H1 (cell line): ENCODE results near the gene PTBP3. TPM values are rescaled to one million over a fixed set of nuclear protein-coding genes. Genes with fewer than 3 reads are reported as not detected.
"Not testable (repeated sequence)": the region's sequence is repeated elsewhere in the genome, so short reads cannot be mapped to it uniquely, and the experiment has no call there.

Source experiments
- CTCF ChIA-PET: fragments of 300-600 bp; sonication (Branson Sonifier 250); formaldehyde crosslinking; loops from one replicate; lab custom pipeline; 2021; ENCODE audit not compliant: partially characterized antibody; lab: Charles Lee
- POLR2A ChIA-PET: fragments of 300-600 bp; sonication (Branson Sonifier 250); formaldehyde crosslinking; loops from one replicate; lab custom pipeline; 2021; ENCODE audit warnings: inconsistent platforms; ENCODE audit not compliant: partially characterized antibody; lab: Charles Lee
- DNase-seq, 2 experiments: peaks; one replicate each; pipeline versions ENCODE4 v3.0.0 to v3.0.0-alpha.2; 2010 to 2022; ENCODE audit warnings: low spot score in 2 of 2, low read depth in 1 of 2, mixed read lengths in 1 of 2
- FAIRE-seq: peaks from 2 replicates; lab custom pipeline; 2011; peaks lifted over from hg19 to GRCh38; lab: Jason Lieb, UNC
- H2AFZ ChIP-seq: 2 replicates; pipeline ENCODE4 v1.8.1; 2012; ENCODE audit warnings: low read length, inconsistent platforms
- H2AK5ac ChIP-seq: 2 replicates; pipeline ENCODE4 v1.6.1; 2013; ENCODE audit warnings: low read depth, low read length
- H2BK120ac ChIP-seq: replicated peaks from 2 replicates; pipeline ENCODE3; 2013; ENCODE audit warnings: low read depth, low read length, inconsistent platforms
- H2BK12ac ChIP-seq: 2 replicates; pipeline ENCODE4 v1.6.1; 2013; ENCODE audit warnings: low read depth, low read length
- H2BK15ac ChIP-seq: 2 replicates; pipeline ENCODE4 v1.6.1; 2013; ENCODE audit warnings: low read length
- H2BK20ac ChIP-seq: 2 replicates; pipeline ENCODE4 v1.6.1; 2013; ENCODE audit warnings: low read length
- H2BK5ac ChIP-seq: 2 replicates; pipeline ENCODE4 v1.6.1; 2013; ENCODE audit warnings: low read depth, low read length
- H3K14ac ChIP-seq: 2 replicates; pipeline ENCODE4 v1.6.1; 2013; ENCODE audit warnings: inconsistent platforms; ENCODE audit not compliant: insufficient read length
- H3K18ac ChIP-seq: 2 replicates; pipeline ENCODE4 v1.6.1; 2013; ENCODE audit warnings: low read length; ENCODE audit errors: extremely low read depth
- H3K23ac ChIP-seq: 2 replicates; pipeline ENCODE4 v1.6.1; 2013; ENCODE audit warnings: inconsistent platforms; ENCODE audit not compliant: insufficient read length
- H3K23me2 ChIP-seq: 2 replicates; pipeline ENCODE4 v1.6.1; 2013; ENCODE audit warnings: low read depth, low read length
- H3K27ac ChIP-seq: 2 replicates; pipeline ENCODE4 v1.6.1; 2011; ENCODE audit warnings: low read depth, low read length, inconsistent platforms
- H3K27me3 ChIP-seq, 4 experiments: replicated peaks in 1 of 4; 1 replicate in 1 of 4; 2 replicates in 3 of 4; pipeline versions ENCODE4 v1.6.1 to v1.8.1; 2011 to 2013; ENCODE audit warnings: low read length in 3 of 4, mild to moderate bottlenecking in 3 of 4, inconsistent platforms in 2 of 4, mixed read lengths in 2 of 4, moderate library complexity in 1 of 4; ENCODE audit not compliant: control insufficient read depth in 3 of 4, insufficient read depth in 3 of 4; ENCODE audit errors: extremely low read depth in 1 of 4
- H3K36me3 ChIP-seq, 4 experiments: 2 replicates each; pipeline versions ENCODE4 v1.6.1 to v1.8.1; 2011 to 2013; ENCODE audit warnings: mild to moderate bottlenecking in 4 of 4, low read length in 3 of 4, moderate library complexity in 2 of 4, control low read depth in 1 of 4, inconsistent platforms in 1 of 4; ENCODE audit not compliant: insufficient read depth in 4 of 4, control insufficient read depth in 2 of 4
- H3K4ac ChIP-seq: replicated peaks from 2 replicates; pipeline ENCODE3; 2013; ENCODE audit warnings: low read length, low read depth, mixed read lengths, inconsistent platforms; ENCODE audit not compliant: insufficient read length
- H3K4me1 ChIP-seq, 4 experiments: replicated peaks in 1 of 4; 1 replicate in 1 of 4; 2 replicates in 3 of 4; pipeline versions ENCODE4 v1.6.1 to v1.8.1; 2011 to 2013; ENCODE audit warnings: low read length in 3 of 4, inconsistent platforms in 2 of 4, mixed read lengths in 1 of 4; ENCODE audit not compliant: insufficient read depth in 4 of 4, control insufficient read depth in 3 of 4
- H3K4me2 ChIP-seq, 2 experiments: 2 replicates each; pipeline versions ENCODE4 v1.6.1 to v1.8.1; 2011 to 2013; ENCODE audit warnings: low read depth in 2 of 2, low read length in 2 of 2, control low read depth in 1 of 2, inconsistent platforms in 1 of 2, mild to moderate bottlenecking in 1 of 2; ENCODE audit not compliant: insufficient read depth in 1 of 2
- H3K4me3 ChIP-seq, 4 experiments: fragments of 200-600, 300-600 bp in 1 of 4; sonication (generic), shearing (Covaris generic), sonication (Bioruptor Twin) in 1 of 4; 2 replicates each; pipeline versions ENCODE4 v1.5.1 to v1.8.1; 2011 to 2016; ENCODE audit warnings: low read length in 4 of 4, low read depth in 3 of 4, control low read depth in 2 of 4, inconsistent platforms in 2 of 4, mild to moderate bottlenecking in 2 of 4, mixed read lengths in 1 of 4, moderate library complexity in 1 of 4; ENCODE audit not compliant: insufficient read depth in 2 of 4; ENCODE audit errors: extremely low read depth in 1 of 4
- H3K56ac ChIP-seq: replicated peaks from 2 replicates; pipeline ENCODE3; 2013; ENCODE audit warnings: low read depth, mild to moderate bottlenecking, mixed read lengths, low read length, inconsistent platforms; ENCODE audit not compliant: insufficient read length
- H3K79me1 ChIP-seq: 2 replicates; pipeline ENCODE4 v1.6.1; 2013; ENCODE audit warnings: low read depth, low read length, control low read depth
- H3K79me2 ChIP-seq, 2 experiments: 2 replicates each; pipeline versions ENCODE4 v1.6.1 to v1.8.1; 2012 to 2013; ENCODE audit warnings: low read length in 2 of 2, mild to moderate bottlenecking in 2 of 2, inconsistent platforms in 1 of 2; ENCODE audit not compliant: insufficient read depth in 2 of 2, control insufficient read depth in 1 of 2
- H3K9ac ChIP-seq, 4 experiments: replicated peaks in 1 of 4; 1 replicate in 1 of 4; 2 replicates in 3 of 4; pipeline versions ENCODE4 v1.6.1 to v1.8.1; 2011 to 2013; ENCODE audit warnings: low read depth in 3 of 4, low read length in 3 of 4, control low read depth in 2 of 4, mild to moderate bottlenecking in 2 of 4, moderate library complexity in 2 of 4, inconsistent platforms in 1 of 4; ENCODE audit errors: extremely low read depth in 1 of 4
- H3K9me3 ChIP-seq, 2 experiments: 2 replicates each; pipeline versions ENCODE4 v1.6.1 to v1.8.1; 2012 to 2013; ENCODE audit warnings: mild to moderate bottlenecking in 2 of 2, moderate library complexity in 2 of 2, control low read depth in 1 of 2, inconsistent platforms in 1 of 2, low read depth in 1 of 2, low read length in 1 of 2, mixed read lengths in 1 of 2; ENCODE audit not compliant: insufficient read depth in 2 of 2
- H4K20me1 ChIP-seq, 2 experiments: replicated peaks in 1 of 2; 2 replicates each; pipeline versions ENCODE3 to v1.8.1; 2011 to 2013; ENCODE audit warnings: inconsistent platforms in 2 of 2, low read length in 2 of 2, mild to moderate bottlenecking in 1 of 2; ENCODE audit not compliant: insufficient read depth in 2 of 2, control insufficient read depth in 1 of 2
- H4K5ac ChIP-seq: 2 replicates; pipeline ENCODE4 v1.6.1; 2013; ENCODE audit warnings: low read length, low read depth, mixed read lengths, inconsistent platforms; ENCODE audit not compliant: insufficient read length
- H4K8ac ChIP-seq: 2 replicates; pipeline ENCODE4 v1.8.0; 2013; ENCODE audit warnings: mild to moderate bottlenecking, moderate library complexity, low read length, inconsistent platforms; ENCODE audit not compliant: insufficient read depth; ENCODE audit errors: extremely low read depth
- H4K91ac ChIP-seq: replicated peaks from 2 replicates; pipeline ENCODE3; 2013; ENCODE audit warnings: low read length, mixed read lengths, inconsistent platforms; ENCODE audit not compliant: insufficient read length
- WGBS, 2 experiments: shearing (Covaris generic) in 1 of 2; methylation state at CpG; one replicate each; pipeline versions ENCODE4 v1.1.6 to v1.1.7; 2013 to 2015; ENCODE audit warnings: low lambda C conversion rate in 2 of 2, mixed read lengths in 2 of 2, inconsistent platforms in 1 of 2, low coverage in 1 of 2, missing lambda C conversion rate in 1 of 2; ENCODE audit not compliant: insufficient replicate concordance in 2 of 2, insufficient coverage in 1 of 2, insufficient read length in 1 of 2; ENCODE audit errors: extremely low coverage in 1 of 2, missing lambda C conversion rate in 1 of 2; 5-methylcytosine and 5-hydroxymethylcytosine counted together
- polyA plus RNA-seq, 7 experiments: library from polyadenylated mRNA; depleted of rRNA in 3 of 7; stranded (reverse) in 5 of 7; unstranded in 2 of 7; fragments of >200 nt in 5 of 7; fragments of 200-250 nt in 2 of 7; gene quantifications; 1 replicate in 5 of 7; 2 replicates in 1 of 7; 4 replicates in 1 of 7; pipeline versions ENCODE4 v1.2.1 to v1.2.3, GENCODE V29; 2011 to 2013; ENCODE audit warnings: missing spikeins in 2 of 7, mixed read lengths in 2 of 7
- total RNA-seq: library from RNA; stranded (reverse); fragmentation: NEBNext Ultra II Directional; extraction: Animal tissue kit (Norgen Biotek cat#: 25700); gene quantifications from 2 replicates; pipeline ENCODE4 v1.2.1, GENCODE V29; 2021

PTBP3 gene
- total and polyA plus RNA-seq, 2 of the 8 experiments (the other 6 are each of a cell fraction or from before 2014, with no cell fraction given): 51.0 to 124 TPM

GRCh38 chr9:112374232-112374631 is 40.8 kb upstream of the PTBP3 start:
- H3K79me2 ChIP-seq, FAIRE-seq, H2BK5ac ChIP-seq, CTCF ChIA-PET, H3K23ac ChIP-seq, H3K79me1 ChIP-seq, H3K18ac ChIP-seq, DNase-seq, H3K23me2 ChIP-seq, H3K27ac ChIP-seq, H3K9ac ChIP-seq, H3K4me3 ChIP-seq, H2AK5ac ChIP-seq, H3K14ac ChIP-seq, H4K8ac ChIP-seq, H2AFZ ChIP-seq, H3K4me1 ChIP-seq, H4K20me1 ChIP-seq, H2BK20ac ChIP-seq, H2BK120ac ChIP-seq, POLR2A ChIA-PET, H3K36me3 ChIP-seq, H3K9me3 ChIP-seq, H3K4ac ChIP-seq, H4K5ac ChIP-seq, H4K91ac ChIP-seq, H3K4me2 ChIP-seq, H3K27me3 ChIP-seq, H3K56ac ChIP-seq, H2BK12ac ChIP-seq, H2BK15ac ChIP-seq: not testable (repeated sequence)
- WGBS, 2 experiments: 93% methylated on average over 2 of the region's 2 CpGs; no CpG with 5 or more reads in 1 of the 2 experiments

DNA sequence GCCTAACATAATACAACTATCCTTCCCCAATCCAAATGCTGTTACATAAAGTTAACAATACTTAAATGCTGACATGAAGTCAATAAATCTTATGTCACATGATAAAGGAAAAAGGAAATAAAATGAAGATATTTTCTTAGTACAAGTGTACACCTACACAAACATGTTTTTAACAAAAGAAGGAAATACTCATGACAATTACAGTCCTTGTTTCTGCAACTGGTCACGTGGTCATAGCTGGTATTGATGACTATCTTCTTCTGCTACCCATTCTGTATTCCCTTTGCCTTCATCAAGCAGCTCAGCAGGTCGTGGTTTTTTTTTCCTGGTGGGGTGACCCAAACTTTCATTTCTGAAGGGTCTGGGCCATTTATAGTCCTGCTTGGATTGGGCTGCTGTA is 40.2 kb upstream of the PTBP3 start:
- DNase-seq: not testable (repeated sequence)

More for the DNA sequence above, 40.2 kb upstream of the PTBP3 start:
- H2BK120ac ChIP-seq, H3K18ac ChIP-seq, H3K4ac ChIP-seq, H3K23me2 ChIP-seq, H4K91ac ChIP-seq, H2AK5ac ChIP-seq, H3K27ac ChIP-seq, H2AFZ ChIP-seq, H3K4me3 ChIP-seq, H3K27me3 ChIP-seq, H3K79me1 ChIP-seq, H3K4me1 ChIP-seq, H3K4me2 ChIP-seq, H4K8ac ChIP-seq, H3K79me2 ChIP-seq, H3K23ac ChIP-seq, H4K20me1 ChIP-seq, H4K5ac ChIP-seq, H2BK12ac ChIP-seq, FAIRE-seq, H3K14ac ChIP-seq, CTCF ChIA-PET, H3K9me3 ChIP-seq, H2BK20ac ChIP-seq, H2BK15ac ChIP-seq, H3K9ac ChIP-seq, H2BK5ac ChIP-seq, H3K56ac ChIP-seq, H3K36me3 ChIP-seq: not testable (repeated sequence)
- 94% methylated on average over 2 of the region's 2 CpGs; no CpG with 5 or more reads in 1 of the 2 experiments for WGBS, 2 experiments
- POLR2A ChIA-PET: interaction anchor here (1.5 kb wide), 1 partner anchor 13 kb away, joined by 4 read pairs; no protein-coding TSS in a partner anchor
